Stimulated activated CD4-positive, alpha-beta T cell treated with anti-CD3 and anti-CD28 coated beads, Interleukin-1b, Interleukin-23, amount 100 ng/mL, for 1 hour (primary cell): ENCODE measurements around the gene HSD11B1.

Experiments
- DNase-seq, 2 donors: peaks; one replicate each; pipeline ENCODE4 v3.0.0-alpha.2; 2020; ENCODE audit warnings: low read depth in 2 of 2

HSD11B1 gene

DNA sequence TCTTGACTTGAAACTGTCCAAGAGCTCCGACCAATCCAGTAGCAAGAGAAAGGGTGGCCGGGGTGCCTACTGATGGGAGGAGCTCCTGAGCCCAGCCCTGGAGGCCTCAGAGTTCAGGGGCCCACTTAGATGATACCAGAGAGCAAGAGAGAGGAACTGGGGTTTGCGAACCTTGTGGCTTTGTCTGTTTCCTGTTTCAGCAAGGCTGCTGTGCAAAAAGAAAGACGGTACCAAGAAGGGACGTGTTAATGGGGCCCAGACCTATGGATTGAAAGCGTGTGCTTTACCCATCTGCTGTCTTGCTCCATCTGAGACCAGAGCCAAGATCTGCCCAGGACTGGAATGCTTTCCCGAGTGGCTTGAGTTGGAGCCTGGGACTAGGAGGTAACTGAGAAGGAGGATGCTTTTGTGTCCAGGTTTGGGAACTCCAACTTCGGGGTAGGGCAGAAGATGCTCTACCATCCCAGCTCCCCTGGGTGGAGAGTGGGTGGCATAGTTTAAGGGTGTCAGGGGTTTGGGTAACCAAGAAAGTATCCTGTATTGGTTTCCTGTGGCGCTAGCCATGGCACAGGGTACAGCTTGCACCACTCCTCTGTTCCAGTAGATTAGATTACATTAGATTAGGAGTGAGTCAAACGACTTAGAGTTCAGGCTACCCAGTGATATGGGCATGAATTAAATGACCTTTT, 51.4 kb downstream of the HSD11B1 start, which contains the start of gene TRAF3IP3:
TSS of gene TRAF3IP3 (plus strand) at position 128 of the 689 bp plus-strand sequence. CDS start 3,987 bp downstream, outside the sequence.
- peak in 1 of 2 donors; percentile 35 for DNase-seq

DNA sequence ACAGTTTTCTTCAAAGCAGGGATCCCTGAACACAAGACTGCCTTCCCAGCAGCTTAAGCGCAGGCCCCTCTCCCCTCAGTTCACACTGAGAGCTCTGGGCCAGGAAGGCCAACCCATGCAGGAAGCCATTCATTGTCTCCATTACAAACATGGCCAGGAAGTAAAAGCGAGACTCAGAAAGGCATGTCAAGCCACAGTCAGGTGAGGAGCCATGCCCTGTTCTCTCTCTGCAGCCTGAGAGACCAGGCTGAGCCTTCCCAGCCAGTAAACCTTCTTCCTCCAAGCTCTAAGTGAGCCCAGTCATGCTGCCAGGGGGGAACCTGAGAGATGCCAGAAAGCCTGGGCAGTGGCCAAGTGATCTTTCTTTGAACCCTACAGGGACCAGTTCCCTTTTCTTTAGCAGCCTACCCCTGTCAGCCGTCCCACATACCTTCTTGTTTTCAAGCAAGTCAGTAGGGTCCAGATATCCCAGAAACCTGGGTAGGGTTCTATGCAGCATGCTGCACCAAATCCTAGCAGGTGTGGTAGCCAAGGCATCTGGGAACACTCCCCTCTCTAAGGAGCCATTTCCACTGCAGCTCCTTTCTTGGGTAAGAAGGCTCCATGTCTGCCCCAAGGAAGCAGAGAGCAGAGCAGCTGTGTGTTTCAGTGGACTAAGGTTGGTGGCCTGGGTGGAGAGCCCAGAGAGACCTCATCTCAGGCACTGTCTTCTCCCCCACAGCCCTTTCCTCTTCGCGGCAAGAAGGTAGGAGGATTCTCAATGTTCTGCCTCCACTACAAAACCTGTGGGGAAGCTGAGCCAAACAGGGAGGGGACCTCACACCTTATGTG, 52.2 kb downstream of the HSD11B1 start:
- no peak for DNase-seq

DNA sequence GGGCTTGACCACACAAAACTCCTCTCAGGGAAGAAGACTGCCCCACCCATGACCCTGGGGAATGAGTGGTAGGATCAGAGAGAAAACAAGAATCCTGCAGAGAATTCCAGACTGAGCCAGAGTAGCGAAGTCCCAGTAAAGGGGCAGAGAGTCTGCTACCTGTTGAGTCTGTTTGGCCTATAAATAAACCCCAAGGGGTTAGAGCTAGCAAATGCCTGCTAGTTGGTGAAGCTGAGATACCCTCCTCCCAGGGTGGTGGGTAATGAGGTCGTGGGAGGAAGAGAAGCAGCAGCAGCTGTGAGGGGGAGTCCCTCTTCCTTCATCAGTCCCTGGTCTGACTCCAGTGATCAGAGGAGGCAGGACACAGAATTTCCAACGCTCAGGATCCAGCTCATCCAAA, 53.8 kb downstream of the HSD11B1 start:
- DNase-seq: no peak

DNA sequence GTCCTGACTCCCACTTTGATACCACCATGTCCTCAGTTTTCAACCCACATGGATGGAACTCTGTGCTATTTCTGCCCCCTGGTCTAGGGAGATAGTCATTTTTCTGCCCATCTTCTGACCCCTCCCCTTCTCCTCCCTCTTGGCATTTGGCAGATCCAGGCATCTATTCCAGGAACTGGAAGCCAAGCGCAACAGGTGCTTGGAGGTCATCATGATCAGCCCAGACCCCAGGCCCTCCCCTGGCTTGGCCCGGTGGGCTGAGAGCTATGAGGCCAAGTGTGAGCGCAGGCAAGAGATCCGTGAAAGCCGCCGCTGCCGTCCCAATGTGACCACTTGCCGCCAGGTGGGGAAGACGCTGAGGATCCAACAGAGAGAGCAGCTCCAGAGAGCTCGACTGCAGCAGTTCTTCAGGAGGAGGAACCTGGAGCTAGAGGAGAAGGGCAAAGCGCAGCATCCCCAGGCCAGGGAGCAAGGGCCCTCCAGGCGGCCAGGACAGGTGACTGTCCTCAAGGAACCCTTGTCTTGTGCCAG, 55.2 kb downstream of the HSD11B1 start:
- DNase-seq: no peak

DNA sequence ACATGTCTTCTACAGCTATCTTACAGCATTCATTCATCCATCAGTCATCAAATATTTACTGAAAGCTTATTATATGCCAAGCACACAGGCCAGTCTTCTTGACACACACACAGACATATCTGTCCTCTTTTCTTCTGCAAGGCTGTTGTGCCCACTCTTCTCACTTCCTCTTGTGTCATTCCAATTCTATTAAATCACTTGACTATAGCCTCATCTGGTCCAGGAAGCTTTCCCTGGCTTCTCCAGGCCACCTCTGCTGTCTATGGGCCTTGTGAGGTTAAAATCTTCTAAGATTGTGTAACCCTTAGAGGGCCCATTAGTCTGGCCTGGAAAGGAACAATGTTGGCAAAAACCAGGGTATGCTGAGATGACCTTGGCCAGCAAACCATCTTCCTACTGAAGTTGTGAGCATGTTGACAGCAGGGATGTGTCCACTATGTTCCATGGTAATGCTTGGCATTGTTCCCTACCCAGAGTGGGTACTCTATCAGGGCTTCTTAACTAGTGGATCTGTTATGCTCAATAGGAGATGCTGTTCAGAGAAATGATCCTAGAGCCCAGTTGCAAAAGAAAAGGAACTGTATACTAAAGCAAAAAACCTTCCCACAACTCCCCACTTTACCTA, 56.5 kb downstream of the HSD11B1 start:
- DNase-seq: no peak

DNA sequence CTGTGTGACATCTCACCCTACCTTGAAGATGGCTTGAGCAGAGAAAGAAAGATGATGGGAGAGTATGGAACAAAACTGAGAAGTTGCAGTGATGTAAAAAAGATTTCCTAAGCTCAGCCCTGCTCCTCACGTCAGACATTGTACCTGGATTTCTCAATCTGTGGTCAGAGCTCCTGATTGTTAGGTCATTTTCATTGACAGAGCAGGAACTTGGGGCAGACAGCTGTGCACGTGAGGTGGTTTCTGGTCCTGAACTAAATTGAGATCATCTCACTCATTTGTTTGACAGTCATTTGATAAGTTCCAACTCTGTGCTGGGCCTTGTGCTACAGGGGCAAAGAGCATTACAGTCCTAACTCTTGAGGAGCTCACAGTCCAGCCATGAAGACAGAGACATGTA, 61.4 kb downstream of the HSD11B1 start:
- DNase-seq: no peak

DNA sequence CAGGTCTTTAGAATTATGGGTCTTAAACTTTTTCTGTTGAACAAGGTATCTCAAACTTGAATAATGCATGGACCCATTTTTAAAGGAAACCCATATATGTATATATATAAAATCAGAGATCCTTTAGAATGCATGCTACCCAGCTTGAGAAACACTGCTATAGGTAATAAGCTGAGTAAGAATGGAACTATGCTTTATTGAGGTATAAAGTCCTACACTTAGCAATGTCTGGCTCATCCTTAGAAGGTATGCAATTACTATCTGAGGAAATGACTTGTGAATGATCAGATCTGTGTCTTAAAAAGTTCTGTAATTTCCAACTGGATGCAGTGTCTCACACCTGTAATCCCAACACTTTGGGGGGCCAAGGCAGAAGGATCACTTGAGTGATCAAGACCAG, 62.5 kb downstream of the HSD11B1 start:
- no peak for DNase-seq

DNA sequence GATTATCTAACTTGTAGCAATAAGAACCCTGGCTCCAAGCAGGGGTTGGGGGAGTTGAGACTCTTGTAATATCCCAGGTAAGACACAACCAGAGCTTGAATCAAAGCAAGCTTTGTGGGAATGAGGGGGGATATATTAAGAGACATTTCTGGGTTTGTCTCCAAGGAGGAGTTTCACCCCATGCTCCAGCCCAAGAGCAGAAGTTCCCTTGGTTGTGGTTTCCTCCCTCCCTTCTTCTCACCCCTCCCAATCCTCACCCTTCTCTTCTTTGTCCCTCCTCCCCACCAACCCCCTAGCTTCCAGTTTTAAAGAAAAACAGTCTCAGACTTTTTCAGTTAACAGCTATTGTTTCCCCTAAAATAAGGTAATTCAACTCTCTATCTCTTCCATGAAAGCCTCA, 63.1 kb downstream of the HSD11B1 start:
- no peak for DNase-seq

DNA sequence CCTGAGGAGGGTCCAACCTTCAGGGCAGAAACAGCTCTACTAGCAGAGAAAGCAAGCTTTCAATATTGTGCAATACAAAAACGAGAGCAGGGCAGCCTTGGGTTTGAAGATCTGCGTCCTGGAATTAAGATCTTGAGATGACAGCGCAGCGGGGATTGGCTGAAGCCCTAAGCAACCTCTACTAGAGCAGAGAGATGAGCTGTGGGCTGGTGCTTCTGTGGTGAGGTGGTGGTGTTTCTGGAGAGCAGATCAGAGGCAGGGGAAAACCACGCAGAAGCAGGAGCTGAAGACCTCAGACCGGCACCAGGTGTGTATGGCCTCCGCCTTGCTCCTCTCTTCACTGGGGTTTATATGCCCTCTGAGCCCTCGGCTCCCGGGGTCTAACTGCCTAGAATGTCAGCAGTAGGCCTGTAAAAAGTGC, 63.7 kb downstream of the HSD11B1 start:
- DNase-seq: peak; percentile 45 to 49

DNA sequence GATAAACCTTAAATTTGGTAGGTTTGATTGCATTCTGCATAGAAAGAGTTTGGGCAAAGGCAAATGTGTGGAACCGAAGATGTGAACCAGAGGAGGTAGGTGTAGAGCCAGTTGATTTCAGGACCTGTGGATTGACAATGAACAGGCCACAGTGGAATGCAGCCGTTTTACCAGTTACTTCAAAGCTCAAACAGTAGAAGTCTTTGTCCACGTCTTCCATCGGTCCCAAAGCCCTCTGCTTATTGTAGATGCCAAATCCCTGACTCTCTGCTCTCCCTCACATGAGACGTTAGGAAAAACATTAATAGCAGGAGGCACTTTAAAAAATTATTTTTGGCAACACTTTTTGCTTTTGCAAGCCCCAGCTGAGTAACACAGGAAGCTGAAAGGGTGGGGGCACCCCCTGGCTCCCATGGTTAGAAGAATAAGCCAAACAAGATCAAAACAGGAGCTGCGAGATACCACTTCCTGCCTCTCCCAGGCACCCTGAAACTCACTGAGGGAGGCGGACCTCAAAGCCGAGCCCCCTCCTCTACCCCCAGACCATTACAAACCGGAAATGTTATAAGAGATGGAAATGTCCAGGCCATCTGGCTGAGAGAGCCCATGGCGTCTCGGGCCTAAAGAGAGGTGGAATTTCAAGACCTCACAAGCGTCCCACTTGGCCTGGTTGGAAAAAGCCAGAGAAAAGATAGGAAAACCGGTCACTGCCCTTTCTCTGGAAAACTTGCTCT, 64.7 kb downstream of the HSD11B1 start:
- peak; percentile 36 to 37 for DNase-seq

DNA sequence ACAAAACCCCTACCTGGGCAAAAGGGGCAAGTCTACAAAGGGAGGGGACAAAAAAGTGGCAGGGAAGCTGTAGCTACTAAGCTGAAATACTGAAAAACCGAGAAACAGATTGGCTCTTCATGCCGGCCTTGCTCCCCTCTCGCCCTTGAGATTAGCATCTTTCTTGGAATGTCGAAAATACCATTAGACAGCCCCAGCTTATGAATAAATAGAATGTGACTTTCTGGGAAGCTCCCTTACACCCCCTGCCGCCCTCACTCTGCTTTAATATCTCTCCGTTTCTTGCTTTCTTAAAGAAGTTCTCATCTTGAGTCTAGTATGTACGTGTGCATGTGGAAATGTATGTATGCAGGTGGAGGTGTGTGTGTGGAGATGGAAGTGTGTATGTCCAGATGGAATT, 65.3 kb downstream of the HSD11B1 start:
- no peak for DNase-seq

DNA sequence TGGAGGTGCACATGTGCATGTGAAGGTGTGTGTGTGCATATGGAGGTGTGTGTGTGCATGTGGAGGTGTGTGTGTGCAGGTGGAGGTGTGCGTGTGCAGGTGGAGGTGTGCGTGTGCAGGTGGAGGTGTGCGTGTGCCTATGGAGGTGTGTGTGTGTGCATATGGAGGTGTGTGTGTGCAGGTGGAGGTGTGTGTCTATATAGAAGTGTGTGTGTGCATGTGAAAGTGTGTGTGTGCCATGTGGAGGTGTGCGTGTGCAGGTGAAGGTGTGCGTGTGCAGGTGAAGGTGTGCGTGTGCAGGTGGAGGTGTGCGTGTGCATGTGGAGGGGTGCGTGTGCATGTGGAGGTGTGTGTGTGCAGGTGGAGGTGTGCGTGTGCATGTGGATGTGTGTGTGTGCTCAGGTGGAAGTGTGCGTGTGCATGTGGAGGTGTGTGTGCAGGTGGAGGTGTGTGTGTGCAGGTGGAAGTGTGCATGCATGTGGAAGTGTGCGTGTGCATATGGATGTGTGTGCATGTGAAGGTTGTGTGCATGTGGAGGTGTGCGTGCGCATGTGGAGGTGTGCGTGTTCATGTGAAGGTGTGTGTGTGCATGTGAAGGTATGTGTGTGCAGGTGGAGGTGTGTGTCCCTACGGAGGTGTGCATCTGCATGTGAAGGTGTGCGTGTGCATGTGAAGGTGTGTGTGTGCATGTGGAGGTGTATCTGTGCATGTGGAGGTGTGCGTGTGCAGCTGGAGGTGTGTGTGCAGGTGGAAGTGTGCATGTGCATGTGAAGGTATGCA, 66.2 kb downstream of the HSD11B1 start:
- DNase-seq: no peak

DNA sequence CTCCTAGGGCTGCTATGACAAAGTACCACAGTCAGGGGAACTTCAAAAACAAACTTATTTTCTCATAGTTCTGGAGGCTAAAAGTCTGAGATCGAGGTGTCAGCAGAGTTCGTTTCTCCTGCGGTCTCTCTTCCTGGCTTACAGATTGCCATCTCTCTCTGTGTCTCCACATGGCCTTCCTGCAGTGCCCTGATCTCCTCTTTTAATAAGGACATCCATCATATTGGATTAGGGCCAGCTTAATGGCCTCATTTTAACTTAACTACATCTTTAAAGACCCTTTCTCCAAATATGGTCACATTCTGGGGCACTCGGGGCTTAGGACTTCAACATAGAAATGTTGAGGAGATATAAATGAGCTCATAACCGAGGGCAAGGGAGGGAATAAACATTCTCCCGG, 67.5 kb downstream of the HSD11B1 start:
- no peak for DNase-seq

DNA sequence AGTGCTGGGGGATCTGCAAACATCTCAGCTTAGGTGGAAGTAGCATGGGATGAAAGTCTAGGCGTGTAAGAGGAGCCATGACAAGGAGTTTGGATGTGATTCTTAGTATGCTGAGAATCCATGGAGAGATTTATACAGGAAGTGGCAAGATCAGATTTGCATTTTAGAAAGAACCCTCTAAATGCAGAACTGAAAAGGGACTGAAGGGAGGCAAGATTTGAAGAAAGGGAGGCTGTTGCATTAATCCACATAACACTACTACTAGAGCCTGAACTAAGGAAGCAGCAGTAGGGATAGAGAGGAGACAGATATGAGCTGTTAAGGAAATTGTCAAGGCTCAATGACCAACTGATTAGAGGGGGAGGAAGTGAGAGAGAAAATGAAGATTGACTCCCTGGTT, 69.9 kb downstream of the HSD11B1 start:
- DNase-seq: no peak

DNA sequence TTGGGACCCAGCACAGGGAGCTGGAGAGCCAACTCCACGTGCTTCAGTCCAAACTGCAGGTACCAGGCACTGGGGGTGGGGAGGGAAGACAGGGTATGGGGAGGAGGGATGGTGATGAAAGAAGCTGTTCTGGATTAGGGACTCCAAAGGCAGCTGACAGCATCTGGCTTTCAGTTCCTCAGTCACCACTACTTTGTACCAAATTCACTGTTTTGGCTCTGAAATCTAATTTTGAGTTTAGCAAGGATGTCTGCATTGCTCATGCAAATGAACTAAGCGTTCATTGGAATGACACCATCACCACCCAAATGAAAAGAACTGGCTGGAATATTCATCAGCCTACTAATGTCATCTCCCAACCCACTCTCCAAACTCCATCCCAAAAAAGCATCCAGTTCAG, 71.0 kb downstream of the HSD11B1 start:
- DNase-seq: no peak

DNA sequence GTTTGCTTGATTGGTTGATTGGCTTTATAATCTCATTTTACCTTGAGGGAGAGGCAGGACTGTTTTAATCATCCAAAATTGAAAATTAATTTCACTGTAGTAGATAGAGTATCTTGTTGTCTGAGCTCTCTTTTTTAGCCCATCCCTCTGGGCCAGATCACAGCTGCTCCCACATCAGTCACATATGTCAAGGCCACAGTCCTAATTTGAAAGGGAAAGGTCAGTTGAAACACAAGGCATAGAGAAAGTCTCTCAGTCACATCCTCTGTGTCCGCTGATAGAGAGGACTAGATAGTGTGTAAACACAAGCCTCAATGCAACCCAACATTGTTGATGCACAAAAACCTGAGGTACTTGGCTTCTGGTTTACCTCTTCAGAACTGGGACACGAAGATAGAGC, 72.9 kb downstream of the HSD11B1 start:
- no peak for DNase-seq

DNA sequence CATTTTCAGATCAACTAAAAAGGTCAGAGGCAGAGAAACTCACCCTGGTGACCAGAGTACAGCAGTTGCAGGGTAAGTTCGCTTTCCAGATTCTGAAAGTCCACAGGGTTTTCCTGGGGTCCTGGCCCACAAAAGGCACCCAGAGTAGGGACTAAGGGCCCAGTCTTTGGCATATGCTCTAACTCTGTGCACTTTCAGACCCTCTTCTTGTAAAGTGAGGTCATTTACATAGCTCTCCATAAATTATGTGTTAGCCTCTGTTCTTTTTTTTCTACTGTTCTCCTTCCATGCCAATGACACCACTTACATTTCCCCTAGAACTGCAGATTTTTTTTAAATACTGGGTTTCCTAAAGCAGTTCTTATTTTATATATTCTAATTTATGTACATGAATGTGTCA, 73.5 kb downstream of the HSD11B1 start:
- no peak for DNase-seq

DNA sequence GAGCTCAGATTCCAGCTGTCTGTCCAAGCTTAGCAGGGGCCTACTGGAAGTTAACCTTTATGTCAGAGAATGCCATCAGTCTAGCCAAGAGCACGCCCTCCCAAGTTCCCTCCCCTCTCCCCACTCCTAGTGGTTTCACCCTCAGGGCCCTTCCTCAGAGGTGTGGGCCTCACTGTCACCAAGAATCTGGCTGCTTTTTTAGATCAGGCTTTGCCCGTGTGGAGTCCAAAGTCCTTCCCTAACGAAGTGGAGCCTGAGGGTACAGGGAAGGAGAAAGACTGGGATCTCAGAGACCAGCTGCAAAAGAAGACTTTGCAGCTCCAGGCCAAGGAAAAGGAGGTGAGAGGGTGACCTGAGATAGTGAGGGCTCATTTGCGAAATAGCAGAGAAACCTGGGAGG, 75.6 kb downstream of the HSD11B1 start:
- DNase-seq: no peak

DNA sequence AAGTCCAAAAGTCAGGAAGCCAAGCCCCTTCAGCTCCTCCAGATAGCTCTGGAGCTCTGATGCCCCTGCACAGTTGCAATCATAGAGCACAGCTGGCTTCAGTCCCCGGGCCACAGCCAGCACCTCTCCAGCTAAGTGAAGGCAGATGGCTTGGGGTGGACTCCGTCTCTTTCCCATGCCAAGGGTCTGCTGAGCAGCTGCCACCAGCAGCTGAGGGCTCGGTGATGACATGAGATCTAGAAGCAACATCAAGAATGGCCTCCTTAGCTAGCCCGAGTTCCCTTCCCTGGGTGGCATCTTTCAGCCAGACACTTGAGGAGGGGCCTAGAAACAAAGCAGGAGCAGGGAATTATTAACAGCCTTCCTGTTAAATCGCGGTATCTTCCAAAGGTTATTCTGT, 78.7 kb downstream of the HSD11B1 start:
- DNase-seq: no peak
